Measurements from ENCODE around the gene MAP3K14. TPM values are rescaled to one million over a fixed set of nuclear protein-coding genes. Genes with fewer than 3 reads are reported as not detected.

The MAP3K14 gene
- total RNA-seq, 1 experiment from 2014 or later = 58.3 TPM

GRCh38 chr17:45351831-45352230, 35.0 kb upstream of the MAP3K14 start:
- peaks cover 17% of the 10 kb centered on the region for H3K4me1 ChIP-seq (replicated peaks; ENCODE audit: insufficient read depth)
- no peak overlapping the region for H3K4me2 ChIP-seq
- H2AFZ ChIP-seq = no peak overlapping the region
- no peaks in the 10 kb centered on the region for H3K9me3 ChIP-seq (ENCODE audit: insufficient read depth, low read depth)
- H3K36me3 ChIP-seq (ENCODE audit: low read depth) = no peaks in the 10 kb centered on the region
- no TSS peak for BruUV-seq (replicated peaks)
- POLR2A ChIA-PET (ENCODE audit: unreplicated experiment) = no interaction called here
- H3K79me2 ChIP-seq (ENCODE audit: low read depth) = no peaks in the 10 kb centered on the region
- H3K4me3 ChIP-seq = no peak overlapping the region
- no peaks in the 10 kb centered on the region for H3K9me2 ChIP-seq (ENCODE audit: insufficient read depth)
- no peak overlapping the region for H3K27ac ChIP-seq
- no peaks in the 10 kb centered on the region for H3K27me3 ChIP-seq (ENCODE audit: insufficient read depth, low read depth)
- peaks cover 19% of the 10 kb centered on the region; the same call in 1 of the 2 replicates for H3F3A ChIP-seq (ENCODE audit: insufficient read depth, low read depth)
- CTCF ChIA-PET = no interaction called here
- intact Hi-C loops (cut with micrococcal nuclease; ENCODE audit: unreplicated experiment) = no loop called here
- no peak for TF ChIP-seq EZH2 (IDR thresholded peaks at IDR 0.05; ENCODE audit: low read depth)
- TF ChIP-seq CTCF (conservative IDR thresholded peaks at IDR 0.05) = no peak
- H4K20me1 ChIP-seq (ENCODE audit: insufficient read depth) = no peaks in the 10 kb centered on the region
- DNase-seq = no peak

- H3K9me3 ChIP-seq (ENCODE audit: insufficient read depth, low read depth) = no peaks in the 10 kb centered on the region
- no peak overlapping the region for H3K4me3 ChIP-seq
- intact Hi-C loops (cut with micrococcal nuclease; ENCODE audit: unreplicated experiment) = no loop called here
- no peaks in the 10 kb centered on the region for H3K27me3 ChIP-seq (ENCODE audit: insufficient read depth, low read depth)
- 0 out of 2 replicates have a peak, but pooled peaks cover under 1% of the 10 kb centered on the region for H3F3A ChIP-seq (ENCODE audit: insufficient read depth, low read depth)
- no peaks in the 10 kb centered on the region for H3K9me2 ChIP-seq (ENCODE audit: insufficient read depth)
- CTCF ChIA-PET = no interaction called here
- no peaks in the 10 kb centered on the region for H4K20me1 ChIP-seq (ENCODE audit: insufficient read depth)
- H3K27ac ChIP-seq = no peak overlapping the region
- DNase-seq = no peak
- no peak for TF ChIP-seq CTCF (conservative IDR thresholded peaks at IDR 0.05)
- TF ChIP-seq EZH2 (IDR thresholded peaks at IDR 0.05; ENCODE audit: low read depth) = no peak
- POLR2A ChIA-PET (ENCODE audit: unreplicated experiment) = no interaction called here
- no peak overlapping the region for H3K4me2 ChIP-seq
- no TSS peak for BruUV-seq (replicated peaks)
- H2AFZ ChIP-seq = no peak overlapping the region
- peaks cover 1% of the 10 kb centered on the region for H3K4me1 ChIP-seq (replicated peaks; ENCODE audit: insufficient read depth)
- no peaks in the 10 kb centered on the region for H3K79me2 ChIP-seq (ENCODE audit: low read depth)
- no peaks in the 10 kb centered on the region for H3K36me3 ChIP-seq (ENCODE audit: low read depth)
Measured at GRCh38 chr17:45347444-45347843, 30.6 kb upstream of the MAP3K14 start.

GRCh38 chr17:45346216-45347015, 29.6 kb upstream of the MAP3K14 start:
- no TSS peak for BruUV-seq (replicated peaks)
- Histone ChIP-seq H3K27me3 (ENCODE audit: insufficient read depth, low read depth) (no peaks in the 10 kb centered on the region), H3K4me1 (replicated peaks; ENCODE audit: insufficient read depth) (peaks cover 11% of the 10 kb centered on the region), H3F3A (ENCODE audit: insufficient read depth, low read depth) (peaks cover 10% of the 10 kb centered on the region; the same call in 1 of the 2 replicates), H3K4me3 (no peak overlapping the region), H3K27ac (no peak overlapping the region), H3K4me2 (no peak overlapping the region), H3K79me2 (ENCODE audit: low read depth) (no peaks in the 10 kb centered on the region), H3K9me2 (ENCODE audit: insufficient read depth) (no peaks in the 10 kb centered on the region), H3K9me3 (ENCODE audit: insufficient read depth, low read depth) (no peaks in the 10 kb centered on the region), H2AFZ (no peak overlapping the region), H4K20me1 (ENCODE audit: insufficient read depth) (no peaks in the 10 kb centered on the region), H3K36me3 (ENCODE audit: low read depth) (no peaks in the 10 kb centered on the region)
- TF ChIP-seq EZH2 (IDR thresholded peaks at IDR 0.05; ENCODE audit: low read depth) (no peak), CTCF (conservative IDR thresholded peaks at IDR 0.05) (no peak)
- ChIA-PET CTCF (no interaction called here), POLR2A (ENCODE audit: unreplicated experiment) (no interaction called here)
- no peak for DNase-seq
- intact Hi-C loops (cut with micrococcal nuclease; ENCODE audit: unreplicated experiment) = no loop called here
